ENCODE results near the gene GBGT1. TPM values are rescaled to one million over a fixed set of nuclear protein-coding genes. Genes with fewer than 3 reads are reported as not detected.

The GBGT1 gene
- polyA plus RNA-seq, 1 of the 3 experiments (the other 2 are of a cell fraction): 0.51 TPM

DNA sequence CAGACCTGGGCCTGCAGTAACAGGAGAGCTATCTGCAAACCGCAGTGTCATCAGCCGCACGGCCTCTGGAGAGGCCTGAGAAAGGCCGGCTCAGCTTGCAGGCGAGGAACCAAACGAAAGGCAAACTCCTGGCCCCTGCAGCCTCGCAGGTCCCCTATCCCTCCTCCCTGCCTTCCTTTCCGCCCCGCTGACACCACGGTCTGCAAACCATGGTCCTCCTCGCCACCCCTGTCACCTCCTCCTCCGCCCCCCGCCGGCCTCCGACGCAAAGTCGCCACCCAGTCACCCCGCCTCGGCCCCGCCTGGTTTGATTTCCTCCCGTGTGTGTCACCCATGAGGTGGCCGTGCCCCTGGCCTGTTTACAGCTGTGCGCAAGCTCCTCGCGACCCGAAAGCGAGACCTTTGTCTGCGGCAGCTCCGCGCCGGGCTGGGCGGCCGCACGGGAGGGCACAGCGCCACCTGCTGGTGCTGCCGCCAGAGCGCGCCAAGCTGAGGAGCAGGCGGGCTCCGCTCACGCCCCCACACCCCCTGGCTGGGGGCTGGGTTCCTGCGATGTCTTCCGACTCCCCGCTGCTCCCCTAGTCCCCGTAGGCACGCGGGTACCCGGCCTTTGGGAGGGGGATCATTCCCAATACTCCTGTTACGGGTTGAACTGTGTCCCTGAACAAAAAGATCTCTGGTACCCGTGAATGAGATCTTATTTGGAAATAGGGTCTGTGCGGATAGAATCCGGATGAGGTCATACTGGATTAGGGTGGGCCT is 19.4 kb downstream of the GBGT1 start:
- peaks cover 42% of the 10 kb centered on the region; the same call in 1 of the 2 replicates for H3K79me2 ChIP-seq (ENCODE audit: insufficient read depth)
- H3K27ac ChIP-seq (ENCODE audit: low read depth in 2 of 2, low read length in 1 of 2): peak overlapping the region in 1 of 2 experiments; percentile 58; a peak in 2 of 4 replicates
- WGBS (ENCODE audit: low lambda C conversion rate): 40% methylated on average over 27 of the region's 52 CpGs

DNA sequence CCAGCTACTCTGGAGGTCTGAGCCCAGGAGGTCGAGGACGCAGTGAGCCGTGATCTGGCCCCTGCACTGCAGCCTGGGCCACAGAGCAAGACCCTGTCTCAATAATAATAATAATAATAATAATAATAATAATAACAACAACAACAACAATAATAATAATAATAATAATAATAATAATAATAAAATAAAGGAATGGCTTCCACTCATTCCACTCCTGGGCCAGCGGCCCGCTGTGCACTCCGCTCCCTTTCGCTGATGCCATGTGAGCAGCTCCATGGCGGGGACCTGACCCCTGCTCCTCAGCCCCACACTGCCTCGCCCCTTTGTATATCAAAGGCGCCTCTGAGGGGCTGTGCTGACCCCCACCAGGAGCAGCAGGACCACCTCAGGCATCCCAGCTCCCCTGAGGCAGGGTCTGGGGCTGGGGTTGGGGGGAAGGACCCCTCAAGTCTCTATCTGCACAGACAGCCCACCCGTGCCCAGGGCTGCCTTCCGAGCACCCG is 20.0 kb downstream of the GBGT1 start:
- ChIA-PET CTCF (interaction anchor here (0.5 to 11.6 kb wide), 32 partner anchors 9 to 210 kb away, joined by 3 to 810 read pairs (median 5); partner anchors contain the start of genes CEL, GFI1B, GTF3C5 and RALGDS), POLR2A (interaction anchor here (1.0 to 3.0 kb wide), 7 partner anchors 10 to 113 kb away, joined by 3 to 21 read pairs (median 7); partner anchors contain the start of gene GTF3C5)
- peak overlapping the region; percentile 72; the same call in 1 of the 2 replicates for H3K4me2 ChIP-seq
- no peak for DNase-seq
- H3F3A ChIP-seq (replicated peaks; ENCODE audit: insufficient read depth): peaks cover 9% of the 10 kb centered on the region
- no peak overlapping the region; a peak in 1 of 4 replicates for H3K4me3 ChIP-seq (ENCODE audit: low read depth in 2 of 2, low read length in 1 of 2)
- TF ChIP-seq PBX3 (IDR thresholded peaks at IDR 0.05): no peak
- no peak for TF ChIP-seq NFIC (IDR thresholded peaks at IDR 0.05; ENCODE audit: borderline replicate concordance)
- no peak for TF ChIP-seq SIN3A (IDR thresholded peaks at IDR 0.05; ENCODE audit: borderline replicate concordance, low read depth, low read length)
- no peak for TF ChIP-seq FOXJ3 (CRISPR knock-in tag; IDR thresholded peaks at IDR 0.05)
- TF ChIP-seq GABPA (IDR thresholded peaks at IDR 0.05; ENCODE audit: low read depth): no peak
- TF ChIP-seq RXRA (IDR thresholded peaks at IDR 0.05; ENCODE audit: borderline replicate concordance, low read depth): no peak
- no peak for TF ChIP-seq FOSL2 (IDR thresholded peaks at IDR 0.05; ENCODE audit: borderline replicate concordance, low read depth)
- no peak overlapping the region for H3K9ac ChIP-seq
- H4K20me1 ChIP-seq (ENCODE audit: insufficient read depth): peaks cover 74% of the 10 kb centered on the region
- 94% methylated on average over 13 of the region's 13 CpGs for WGBS (ENCODE audit: low lambda C conversion rate)
- H2AFZ ChIP-seq (ENCODE audit: low read depth): no peak overlapping the region
- peaks cover 46% of the 10 kb centered on the region; the same call in 1 of the 2 replicates for H3K79me2 ChIP-seq (ENCODE audit: insufficient read depth)
- H3K4me1 ChIP-seq (ENCODE audit: control insufficient read depth in 1 of 2, insufficient read depth in 2 of 2, low read depth in 1 of 2, low read length in 1 of 2): peaks cover 0 to 70% of the 10 kb centered on the region in 2 experiments; a peak in 3 of 4 replicates
- no peaks in the 10 kb centered on the region for H3K9me3 ChIP-seq
- H3K36me3 ChIP-seq (replicated peaks in 1 of 2; ENCODE audit: control insufficient read depth in 1 of 2, insufficient read depth in 2 of 2, low read length in 1 of 2): peaks cover 0 to 2% of the 10 kb centered on the region in 2 experiments
- no peaks in the 10 kb centered on the region for H3K9me2 ChIP-seq
- H3K27ac ChIP-seq (ENCODE audit: low read depth in 2 of 2, low read length in 1 of 2): peak overlapping the region in 1 of 2 experiments; percentile 58; a peak in 2 of 4 replicates
- no peaks in the 10 kb centered on the region for H3K27me3 ChIP-seq (ENCODE audit: insufficient read depth)

More for the DNA sequence above, 19.4 kb downstream of the GBGT1 start:
- Histone ChIP-seq H3K27me3 (ENCODE audit: insufficient read depth) (no peaks in the 10 kb centered on the region), H3K36me3 (replicated peaks in 1 of 2; ENCODE audit: control insufficient read depth in 1 of 2, insufficient read depth in 2 of 2, low read length in 1 of 2) (peaks cover 0 to 2% of the 10 kb centered on the region in 2 experiments), H3F3A (replicated peaks; ENCODE audit: insufficient read depth) (peaks cover 9% of the 10 kb centered on the region), H3K9ac (no peak overlapping the region), H3K4me1 (ENCODE audit: control insufficient read depth in 1 of 2, insufficient read depth in 2 of 2, low read depth in 1 of 2, low read length in 1 of 2) (peaks cover 0 to 67% of the 10 kb centered on the region in 2 experiments; a peak in 3 of 4 replicates), H3K9me3 (no peaks in the 10 kb centered on the region), H2AFZ (ENCODE audit: low read depth) (no peak overlapping the region), H3K9me2 (no peaks in the 10 kb centered on the region), H3K4me2 (peak overlapping the region; percentile 72), H3K4me3 (ENCODE audit: low read depth in 2 of 2, low read length in 1 of 2) (peak overlapping the region; percentile 29 to 51), H4K20me1 (ENCODE audit: insufficient read depth) (peaks cover 68% of the 10 kb centered on the region)
- CTCF ChIA-PET: interaction anchor here (0.5 to 11.6 kb wide), 32 partner anchors 10 to 209 kb away, joined by 3 to 810 read pairs (median 5); partner anchors contain the start of genes CEL, GFI1B, GTF3C5 and RALGDS
- TF ChIP-seq TEAD4 (IDR thresholded peaks at IDR 0.05; ENCODE audit: borderline replicate concordance, insufficient read depth) (no peak), MXI1 (IDR thresholded peaks at IDR 0.05; ENCODE audit: low read depth, low read length) (peak; percentile 66; the same call in 1 of the 2 replicates), NRF1 (IDR thresholded peaks at IDR 0.05; ENCODE audit: low read depth, low read length) (0 out of 2 replicates have a peak, but pooled peaks have one; percentile 15), FOXM1 (IDR thresholded peaks at IDR 0.05; ENCODE audit: low read depth) (no peak), CHD2 (IDR thresholded peaks at IDR 0.05; ENCODE audit: low read length, partially characterized antibody) (peak; percentile 31), GATA2 (CRISPR knock-in tag; IDR thresholded peaks at IDR 0.05) (no peak), JUND (IDR thresholded peaks at IDR 0.05) (no peak), RAD21 (IDR thresholded peaks at IDR 0.05; ENCODE audit: low read length) (peak; percentile 75), RCOR1 (IDR thresholded peaks at IDR 0.05; ENCODE audit: low read length) (0 out of 2 replicates have a peak, but pooled peaks have one; percentile 12), YY1 (IDR thresholded peaks at IDR 0.05; ENCODE audit: low read depth) (no peak), CTCF (IDR thresholded peaks at IDR 0.05) (peak; percentile 97), SMC3 (IDR thresholded peaks at IDR 0.05; ENCODE audit: low read depth, low read length) (peak; percentile 90)
- DNase-seq: peak; percentile 90
- POLR2A ChIA-PET: interaction anchor here (1.0 to 3.0 kb wide), 7 partner anchors 11 to 113 kb away, joined by 3 to 21 read pairs (median 7); partner anchors contain the start of gene GTF3C5
